GM21390 (cell line): ENCODE results near the gene SULT1C4.

Source experiments
- ATAC-seq: cut with Tn5 transposase; IDR thresholded peaks from one replicate; pipeline ENCODE4 v1.9.1; 2021; ENCODE audit not compliant: unreplicated experiment

Gene SULT1C4

DNA sequence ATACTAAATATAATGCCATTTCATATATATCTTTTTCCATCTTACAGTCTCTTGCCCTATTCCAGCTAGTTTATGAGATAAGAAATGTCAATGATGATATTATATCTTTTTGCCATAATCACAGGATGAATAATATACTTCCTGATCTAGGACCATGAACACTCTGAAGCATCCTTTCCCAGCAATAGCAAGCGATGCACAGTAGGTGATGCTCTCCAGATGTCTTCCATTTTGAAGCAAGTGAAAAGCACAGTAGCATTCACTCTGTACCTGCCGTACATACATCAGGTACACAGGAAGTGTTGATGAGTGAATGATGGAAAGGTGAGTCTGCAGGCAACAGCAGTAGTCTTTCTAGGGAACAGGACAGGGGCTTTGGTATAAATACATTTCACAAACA lies 8.6 kb upstream of the SULT1C4 start:
- no peak for ATAC-seq

DNA sequence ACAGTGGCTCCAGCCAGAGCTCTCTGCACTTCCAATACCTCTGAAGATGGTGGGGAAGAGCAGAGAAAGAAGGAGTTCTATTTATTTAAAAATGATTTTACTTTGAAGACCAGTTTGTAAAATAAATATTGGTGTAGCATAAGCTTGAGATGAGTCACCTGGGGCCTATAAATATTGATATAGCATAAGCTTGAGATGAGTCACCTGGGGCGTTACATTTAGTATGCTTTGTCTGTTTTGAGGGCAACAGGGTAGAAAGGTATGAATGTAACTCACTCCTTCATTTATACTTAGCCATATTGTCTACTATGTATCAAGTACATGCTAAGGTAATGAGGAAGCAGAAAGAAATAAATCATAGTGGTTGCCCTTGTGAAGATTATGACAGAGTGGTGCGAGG lies 7.7 kb upstream of the SULT1C4 start:
- no peak for ATAC-seq

DNA sequence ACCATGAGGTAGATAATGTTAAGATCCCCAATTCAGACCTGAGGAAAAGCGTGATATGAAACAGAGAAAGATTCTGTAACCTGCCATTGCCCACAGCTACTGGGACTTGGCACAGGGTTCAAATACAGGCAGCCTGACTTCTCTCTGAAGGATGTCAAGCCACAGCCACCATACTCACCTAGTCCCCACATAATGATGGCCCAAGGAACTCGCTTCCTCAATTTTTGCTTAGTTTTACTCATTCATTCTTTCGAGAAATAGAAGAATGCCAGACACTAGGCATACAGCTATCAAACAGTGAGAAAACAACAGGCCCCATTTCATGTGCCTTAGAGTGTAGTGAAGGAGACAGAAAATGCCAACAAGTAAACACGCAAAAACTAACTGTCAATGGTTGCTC lies 980 bp upstream of the SULT1C4 start:
- no peak for ATAC-seq

DNA sequence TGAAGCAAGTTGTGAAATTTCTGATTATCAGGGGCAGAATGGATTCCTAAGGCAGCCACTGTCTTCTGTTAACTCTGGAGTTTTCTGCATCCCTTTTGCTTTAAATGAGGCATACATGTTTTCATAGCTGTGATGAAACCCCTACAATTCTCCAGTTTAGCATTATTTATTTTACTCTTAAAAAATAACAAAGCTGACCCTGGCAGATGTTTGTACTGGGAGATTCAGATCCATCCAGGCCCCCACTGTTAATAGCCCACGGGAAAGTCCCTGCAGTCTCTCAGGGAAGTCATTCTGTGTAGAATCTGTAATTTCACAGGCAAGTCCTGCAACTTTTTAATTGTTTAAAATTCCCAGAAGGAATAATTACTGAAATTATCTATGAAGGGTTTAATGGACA lies 353 bp upstream of the SULT1C4 start:
- ATAC-seq = no peak

DNA sequence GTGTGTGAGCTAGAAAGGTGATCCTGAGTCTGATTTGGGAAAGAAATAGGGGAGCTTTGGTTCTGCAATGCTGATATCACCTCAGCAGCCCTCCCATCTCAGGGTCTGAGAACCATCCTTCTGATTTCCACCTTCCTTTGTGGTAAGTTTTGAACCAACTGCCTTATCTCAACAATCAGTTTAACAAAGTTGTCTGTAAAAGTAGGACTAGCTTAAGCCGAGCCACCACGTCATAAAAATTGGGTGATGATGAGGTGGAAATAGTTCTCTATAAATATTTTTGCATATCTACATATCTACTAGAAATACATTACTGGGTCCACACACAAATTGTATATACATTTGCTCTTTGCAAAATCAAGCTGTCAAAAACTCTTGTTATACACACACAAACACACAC lies 1.1 kb downstream of the SULT1C4 start:
- ATAC-seq = no peak

DNA sequence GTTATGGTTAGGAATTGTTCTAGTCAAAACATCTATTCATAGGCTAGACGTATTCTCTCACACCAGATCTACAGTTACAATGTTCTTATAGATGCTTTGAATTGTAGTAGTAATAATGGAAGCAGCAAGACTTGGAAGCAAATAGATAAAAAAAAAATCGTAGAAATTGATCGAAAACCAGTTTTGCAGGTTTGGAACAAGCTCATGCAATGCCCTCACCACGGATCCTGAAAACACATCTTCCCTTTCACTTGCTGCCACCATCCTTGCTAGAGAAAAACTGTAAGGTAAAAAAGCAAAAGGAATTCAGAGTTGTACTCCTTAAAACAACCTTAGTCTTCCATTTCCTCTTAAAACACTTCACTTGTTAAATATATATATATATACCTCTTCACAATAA lies 4.4 kb downstream of the SULT1C4 start:
- ATAC-seq = no peak

DNA sequence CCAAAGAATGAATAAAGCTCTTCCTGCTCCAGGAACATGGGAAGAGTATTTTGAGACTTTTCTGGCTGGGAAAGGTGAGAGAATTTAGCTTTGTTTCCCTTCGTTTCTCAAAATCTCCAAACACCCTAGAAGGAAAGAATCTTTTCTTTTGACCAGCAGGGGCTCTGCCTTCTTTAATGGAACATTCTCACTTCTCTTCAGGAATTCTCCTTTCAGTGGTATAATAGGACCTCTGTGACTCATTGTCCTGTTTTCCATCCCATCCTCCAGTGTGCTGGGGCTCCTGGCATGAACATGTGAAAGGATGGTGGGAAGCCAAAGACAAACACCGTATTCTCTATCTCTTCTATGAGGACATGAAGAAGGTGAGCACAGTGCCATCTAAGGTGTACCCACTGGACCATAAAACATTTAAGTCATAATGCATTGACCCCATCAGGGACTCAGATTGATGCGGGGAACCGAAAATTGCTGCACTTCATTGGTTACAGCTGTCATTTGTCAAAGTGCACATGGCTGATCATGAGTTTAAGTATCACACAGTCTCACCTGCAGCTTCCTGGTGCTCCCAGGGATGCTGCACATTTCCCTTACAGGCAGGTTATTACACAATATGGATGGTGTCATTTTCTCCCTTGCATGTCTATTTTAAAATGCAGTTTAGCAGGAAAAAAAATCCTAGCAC lies 5.5 kb downstream of the SULT1C4 start:
- ATAC-seq = no peak

DNA sequence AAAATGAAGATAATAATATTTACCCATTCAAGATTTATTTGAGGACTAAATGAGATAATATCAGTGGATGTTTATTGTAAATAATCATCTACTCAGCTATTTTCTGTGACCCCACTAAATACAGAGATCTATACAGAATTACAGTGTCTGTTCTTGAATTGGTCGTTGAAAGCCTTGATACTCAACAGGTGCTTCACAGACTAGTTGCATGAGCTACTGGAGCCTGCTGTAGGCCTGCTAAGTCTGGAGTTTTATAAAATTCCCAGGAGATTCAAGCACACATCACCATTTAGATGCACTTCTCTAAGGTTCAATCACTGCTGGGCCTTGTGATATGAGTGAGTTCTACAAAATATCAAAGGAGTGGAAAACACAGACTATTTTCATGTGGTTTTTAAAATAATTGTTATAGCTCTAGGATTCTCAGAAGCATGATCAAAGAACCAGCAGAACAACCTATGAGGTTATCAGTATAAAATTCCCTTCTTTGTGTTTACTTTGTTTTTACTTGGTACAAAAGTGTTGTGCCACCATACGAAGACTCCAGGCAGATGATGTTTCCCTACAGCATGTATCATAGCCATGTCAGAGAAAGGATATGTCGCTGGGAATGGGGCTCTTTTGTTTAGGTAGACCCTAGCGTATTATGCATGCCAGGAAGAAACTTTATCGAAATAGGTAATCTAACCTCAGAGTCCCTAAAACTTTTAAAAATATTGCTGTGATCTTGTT lies 7.1 kb downstream of the SULT1C4 start:
- no peak for ATAC-seq

DNA sequence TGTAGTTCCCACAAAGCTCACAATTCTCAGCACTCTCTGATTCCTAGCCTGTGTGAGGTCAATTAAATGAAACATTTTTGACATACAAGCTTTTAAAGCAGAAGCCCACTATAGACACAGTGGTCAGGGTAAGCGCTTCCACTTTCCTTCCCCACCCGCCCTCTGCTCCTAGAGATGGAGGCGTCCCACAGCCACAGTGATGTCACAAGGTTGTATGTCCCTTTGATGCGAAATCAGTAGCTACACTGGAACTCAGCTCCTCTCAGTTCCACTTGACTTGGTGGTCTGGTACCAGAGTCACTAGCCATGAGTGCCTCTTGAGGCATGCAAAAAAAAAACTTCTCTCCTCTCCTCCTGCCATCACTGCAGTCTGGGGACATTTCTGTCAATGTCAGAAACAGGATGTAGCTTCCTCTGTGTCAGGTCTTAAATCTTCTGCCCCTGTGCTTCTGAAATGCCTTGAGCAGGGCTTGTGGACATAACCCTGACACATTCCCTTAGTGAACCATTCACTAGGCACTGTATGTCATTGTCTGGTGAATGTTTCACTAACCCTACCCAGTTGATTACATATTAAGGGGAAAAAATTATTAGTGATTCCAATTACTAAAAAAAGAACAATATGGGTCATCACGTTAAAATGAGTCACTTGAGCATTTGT lies 7.8 kb downstream of the SULT1C4 start:
- ATAC-seq = peak; percentile 68

DNA sequence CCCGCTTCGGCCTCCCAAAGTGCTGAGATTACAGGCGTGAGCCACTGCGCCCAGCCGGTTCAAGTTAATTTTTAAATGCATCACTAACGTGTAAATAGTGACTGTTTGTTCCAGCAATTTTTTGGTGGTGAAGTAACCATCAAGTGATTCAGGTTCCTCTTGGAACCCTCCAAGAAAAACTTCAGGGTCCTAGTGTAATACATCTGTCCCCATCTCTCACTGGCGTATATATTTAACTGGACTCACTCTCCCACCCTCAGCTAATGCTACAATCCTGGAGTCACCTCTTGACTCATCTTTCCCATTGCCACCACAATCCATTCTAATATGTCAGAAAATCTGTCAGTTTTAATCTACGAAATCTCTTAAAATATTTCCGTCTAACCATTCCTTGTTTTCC lies 10.3 kb downstream of the SULT1C4 start:
- no peak for ATAC-seq

DNA sequence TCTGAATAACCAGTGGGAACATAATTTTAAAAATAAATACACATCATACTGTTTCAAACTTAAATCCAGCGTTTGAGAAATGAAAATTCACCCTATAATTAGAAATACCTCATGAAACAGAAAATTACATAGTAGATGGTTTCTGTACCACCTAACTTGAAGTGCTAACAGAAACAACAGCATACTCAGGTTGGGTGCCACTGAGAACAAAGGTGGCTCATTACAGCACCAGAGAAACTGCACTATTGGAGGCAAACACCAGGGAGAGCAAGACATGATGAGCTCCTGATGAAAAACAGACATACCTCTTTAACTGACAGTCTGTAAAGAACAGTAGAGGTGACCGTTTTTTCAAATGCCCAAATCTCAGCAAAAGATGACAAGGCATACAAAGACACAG lies 12.6 kb downstream of the SULT1C4 start:
- no peak for ATAC-seq

DNA sequence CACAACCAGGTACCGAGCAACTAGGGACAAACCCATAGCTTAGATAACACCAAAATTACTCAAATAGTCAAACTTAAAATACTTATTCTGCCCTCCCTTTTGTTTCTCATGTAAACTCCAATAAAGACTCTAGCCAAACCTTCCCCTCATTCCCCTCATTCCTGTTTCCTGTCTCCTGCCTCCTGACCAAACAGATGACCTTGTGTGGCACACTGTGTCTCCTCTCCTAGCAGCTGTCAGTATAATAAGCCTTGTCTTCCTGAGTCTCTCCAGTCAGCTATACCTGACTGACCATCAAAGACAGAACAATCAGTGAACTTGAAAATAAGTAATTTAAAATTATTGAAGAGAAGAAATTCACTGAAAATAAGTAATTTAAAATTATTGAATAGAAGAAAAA lies 14.3 kb downstream of the SULT1C4 start:
- no peak for ATAC-seq

DNA sequence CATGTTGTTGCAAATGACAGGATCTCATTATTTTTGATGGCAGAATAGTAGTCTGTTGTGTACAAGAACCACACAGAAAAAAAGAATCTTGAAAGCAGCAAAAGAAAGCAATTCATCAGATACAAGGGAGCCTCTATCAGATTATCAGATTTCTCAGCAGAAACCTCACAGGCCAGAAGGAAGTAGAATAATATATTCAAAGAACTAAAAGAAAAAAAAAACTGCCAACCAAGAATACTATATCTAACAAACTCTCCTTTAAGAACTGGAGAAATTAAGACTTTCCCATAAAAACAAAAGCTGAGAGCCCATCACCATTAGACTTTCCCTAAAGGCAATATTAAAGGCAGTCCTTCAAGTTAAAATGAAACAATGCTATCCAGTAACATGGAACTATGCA lies 15.4 kb downstream of the SULT1C4 start:
- ATAC-seq = no peak

DNA sequence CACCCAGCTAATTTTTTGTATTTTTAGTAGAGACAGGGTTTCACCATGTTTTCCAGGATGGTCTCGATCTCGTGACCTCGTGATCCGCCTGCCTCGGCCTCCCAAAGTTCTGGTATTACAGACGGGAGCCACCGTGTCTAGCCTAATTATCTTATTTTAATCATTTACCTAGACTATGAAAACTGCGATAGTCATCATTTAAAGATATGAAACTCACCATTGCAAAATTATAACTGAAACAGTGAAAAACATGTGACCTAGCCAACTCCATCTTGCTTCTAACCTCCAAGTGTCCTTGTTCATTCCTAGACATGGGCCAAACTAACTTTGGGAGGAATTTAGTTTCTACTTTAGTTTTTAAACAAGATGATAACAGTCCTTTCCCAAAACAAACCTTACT lies 17.4 kb downstream of the SULT1C4 start:
- no peak for ATAC-seq

DNA sequence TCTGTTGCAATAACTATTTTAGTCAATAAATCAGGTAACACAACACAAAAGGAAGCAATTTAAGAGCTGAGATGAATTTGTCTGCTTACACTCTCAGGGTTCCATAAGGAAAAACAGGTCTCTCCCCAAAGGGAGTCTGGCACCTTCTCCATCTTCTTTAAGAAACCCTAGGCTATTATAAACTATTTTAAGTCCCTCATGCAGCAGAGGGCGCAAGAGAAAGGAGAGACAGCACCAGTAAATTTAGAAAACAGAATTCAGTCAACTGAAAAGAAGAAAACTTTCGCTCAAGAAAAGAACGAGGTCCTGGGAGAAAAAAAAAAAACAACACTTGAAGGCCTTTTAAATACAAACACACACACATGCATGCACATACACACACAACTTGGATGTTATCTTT lies 19.1 kb downstream of the SULT1C4 start:
- ATAC-seq = no peak

DNA sequence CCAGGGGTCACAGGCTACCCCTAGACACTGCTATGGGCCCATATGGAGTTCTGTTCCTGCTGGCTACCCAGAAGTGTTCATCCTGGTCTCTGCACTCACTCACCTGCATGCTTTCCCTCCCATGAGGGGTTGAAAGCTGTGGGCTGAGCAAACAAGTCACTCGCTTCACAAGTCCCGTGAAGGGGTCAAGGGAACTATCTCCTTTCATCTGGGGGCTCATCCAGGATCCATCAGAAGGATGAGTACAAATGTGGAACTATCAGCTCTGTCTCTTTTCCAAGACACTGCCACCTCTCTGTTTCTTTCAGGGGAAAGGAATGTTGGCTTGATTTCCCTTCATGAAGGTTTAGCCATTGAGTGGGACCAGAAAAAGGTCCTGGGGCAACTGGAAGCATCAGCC lies 21.7 kb downstream of the SULT1C4 start:
- ATAC-seq = no peak

DNA sequence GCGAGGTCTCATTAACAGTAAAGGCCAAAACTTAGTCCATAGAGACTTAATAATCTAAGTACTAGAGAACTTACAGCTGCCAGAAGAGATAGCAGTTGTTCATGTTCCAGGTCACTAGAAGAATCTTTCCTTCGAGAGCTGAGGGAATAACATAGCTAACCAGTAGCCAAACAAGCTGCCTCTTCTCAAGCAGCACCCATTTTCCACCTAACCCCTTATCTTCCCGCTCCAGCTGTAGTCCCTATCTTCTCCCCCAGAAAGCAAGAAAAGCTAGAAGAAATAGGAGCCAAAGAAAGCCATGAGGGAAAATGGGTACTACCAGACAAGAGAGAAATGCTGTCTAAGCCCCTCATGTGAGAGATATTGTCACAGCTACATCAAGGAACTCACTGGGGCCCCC lies 24.0 kb downstream of the SULT1C4 start:
- ATAC-seq = no peak

DNA sequence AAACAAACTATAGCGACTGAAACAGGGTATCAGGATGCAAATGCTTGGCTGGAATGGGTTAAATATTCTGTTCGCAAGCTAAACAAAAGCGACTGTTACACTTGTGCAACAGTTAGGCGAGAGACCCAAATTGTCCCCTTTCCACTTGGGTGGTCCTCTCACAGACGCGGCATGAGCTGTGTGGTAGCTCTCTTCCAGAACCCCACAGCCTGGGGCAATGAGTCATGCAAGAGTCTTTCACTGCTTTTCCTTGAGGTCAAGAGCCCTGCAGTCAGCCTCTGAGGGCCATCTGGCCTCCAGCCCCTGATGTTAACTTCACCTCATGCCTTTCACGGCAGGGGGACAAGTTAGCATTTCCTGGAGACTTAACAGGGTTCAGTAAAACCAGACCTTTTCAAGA lies 25.7 kb downstream of the SULT1C4 start:
- no peak for ATAC-seq

DNA sequence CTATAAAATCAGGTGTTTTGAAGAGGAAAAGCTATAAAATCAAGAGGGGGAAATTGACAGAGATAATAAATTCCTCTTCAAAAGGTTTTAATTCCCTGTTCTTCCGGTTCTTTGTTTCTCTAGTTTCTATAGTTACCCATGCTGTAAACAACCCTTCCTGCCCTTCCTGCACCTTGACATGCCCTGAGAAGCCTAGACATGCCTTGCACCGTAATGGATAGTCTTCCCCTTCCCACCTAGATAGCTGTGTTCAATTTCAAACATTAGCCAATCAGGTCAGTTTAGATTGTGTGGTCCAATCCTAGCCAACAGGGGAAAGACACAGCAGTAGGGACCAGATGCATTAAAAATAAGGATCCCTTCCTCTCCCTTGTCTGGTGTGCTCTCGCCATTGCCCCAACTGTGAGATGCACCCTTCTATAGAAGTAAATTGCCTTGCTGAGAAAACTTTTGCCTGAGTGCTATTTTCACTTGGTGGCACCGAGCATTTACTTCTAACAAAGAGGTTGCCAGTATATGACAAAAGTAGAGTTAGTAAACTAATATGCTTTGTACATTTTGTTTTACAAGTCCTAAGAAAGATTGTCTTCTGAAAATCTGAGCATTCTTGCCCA lies 27.1 kb downstream of the SULT1C4 start:
- no peak for ATAC-seq

DNA sequence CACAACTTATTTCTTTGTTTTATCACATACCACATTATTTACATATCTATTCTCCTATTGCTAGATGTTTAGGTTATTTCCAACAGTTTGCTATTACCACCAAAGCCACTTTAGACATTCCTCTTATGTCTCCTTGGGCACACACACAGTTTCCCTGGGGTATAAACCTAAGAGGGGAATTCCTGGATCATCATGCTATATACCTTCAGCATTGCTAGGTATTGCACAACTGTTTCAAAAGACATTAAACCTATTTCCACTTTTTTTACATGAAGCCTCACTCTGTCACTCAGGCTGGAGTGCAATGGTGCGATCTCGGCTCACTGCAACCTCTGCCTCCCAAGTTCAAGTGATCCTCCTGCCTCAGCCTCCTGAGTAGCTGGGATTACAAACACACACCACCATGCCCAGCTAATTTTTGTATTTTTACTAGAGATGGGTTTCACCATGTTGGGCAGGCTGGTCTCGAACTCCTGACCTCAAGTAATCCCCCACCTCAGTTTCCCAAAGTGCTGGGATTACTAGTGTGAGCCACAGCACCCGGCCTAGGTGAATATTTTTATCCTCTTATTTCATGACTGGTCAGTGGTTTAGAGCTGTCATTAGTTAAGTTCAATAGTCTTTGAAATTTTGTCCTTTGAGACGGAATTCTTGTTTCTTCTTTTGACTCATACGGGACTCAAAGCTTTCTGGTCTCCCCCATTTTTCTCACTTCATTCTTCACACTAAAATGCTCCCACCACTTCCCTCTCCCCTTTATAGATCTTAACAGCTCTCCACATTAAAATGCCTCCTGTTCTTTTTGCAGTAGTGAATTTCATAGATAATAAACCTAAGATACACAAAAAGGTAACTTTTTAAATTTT lies 30.3 kb downstream of the SULT1C4 start:
- ATAC-seq = no peak

DNA sequence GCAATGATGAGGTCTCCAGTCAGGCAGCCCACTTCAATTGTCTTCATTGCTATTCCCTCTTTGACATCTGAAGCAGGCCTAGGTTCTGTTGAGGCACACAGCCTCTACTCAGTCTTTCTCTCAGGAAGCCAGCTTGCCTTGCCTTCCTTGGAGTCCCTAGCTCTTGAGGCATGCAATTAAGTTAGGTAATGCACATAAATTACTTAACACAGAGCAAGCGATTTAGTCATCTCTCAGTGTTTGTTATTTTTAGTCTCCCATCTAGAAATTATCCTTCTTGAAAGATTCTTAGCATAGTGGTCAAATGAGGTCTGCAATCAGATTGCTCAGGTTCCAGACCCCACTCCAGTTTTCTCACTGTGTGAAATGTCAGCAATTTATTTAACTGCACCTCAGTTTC lies 32.0 kb downstream of the SULT1C4 start:
- no peak for ATAC-seq
